K562 (cell line): ENCODE data around the gene NUP62. TPM values are rescaled to one million over a fixed set of nuclear protein-coding genes. Genes with fewer than 3 reads are reported as not detected.

Experiments
- ATAC-seq: fragments of 200-7000 bp; cut with Tn5 transposase; 3 replicates; pipeline ENCODE4 v1.9.1; 2020; ENCODE audit warnings: moderate library complexity
- BruUV-seq: library from RNA; stranded (reverse); fragments of 400-500 nt; replicated peaks from 2 replicates; lab custom pipeline; 2021; lab: Mats Ljungman, UMichigan
- CTCF ChIA-PET: fragments of 300-600 bp; formaldehyde crosslinking; extraction: SDS; loops from one replicate; lab custom pipeline; 2021; ENCODE audit warnings: low intra/inter-chr PET ratio; lab: Yijun Ruan, JAX
- POLR2A ChIA-PET: fragments of 300-600, 350-650 bp; sonication (Branson Sonifier 250); formaldehyde crosslinking; extraction: SDS; loops from one replicate; lab custom pipeline; 2021; ENCODE audit warnings: antibody characterized with exemption, inconsistent platforms; lab: Yijun Ruan, JAX
- DNase-seq, 4 experiments: peaks; one replicate each; pipeline versions ENCODE4 v3.0.0 to v3.0.0-alpha.2; 2011 to 2018; ENCODE audit warnings: low spot score in 3 of 4, mixed read lengths in 3 of 4; ENCODE audit errors: extremely low read depth in 1 of 4
- FAIRE-seq: peaks from 2 replicates; lab custom pipeline; 2011; peaks lifted over from hg19 to GRCh38; lab: Jason Lieb, UNC
- H2AFZ ChIP-seq: 2 replicates; pipeline ENCODE4 v1.6.0; 2011; ENCODE audit warnings: low read depth, low read length, control low read depth, inconsistent platforms
- H3K27ac ChIP-seq: fragments of 200-600 bp; 3 replicates; pipeline ENCODE4 v1.8.0; 2011; ENCODE audit warnings: low read depth, mild to moderate bottlenecking, control low read depth, inconsistent platforms, low read length, moderate library complexity, mixed read lengths; ENCODE audit errors: extremely low read depth
- H3K27me3 ChIP-seq, 2 experiments: fragments of 300-600 bp in 1 of 2; 2 replicates in 1 of 2; 3 replicates in 1 of 2; pipeline versions ENCODE4 v1.6.0 to v1.8.0; 2011; ENCODE audit warnings: inconsistent platforms in 2 of 2, low read length in 2 of 2, mild to moderate bottlenecking in 1 of 2, mixed read lengths in 1 of 2, moderate library complexity in 1 of 2; ENCODE audit not compliant: control insufficient read depth in 2 of 2, insufficient read depth in 2 of 2
- H3K36me3 ChIP-seq: fragments of 300-600 bp; 3 replicates; pipeline ENCODE4 v1.8.0; 2011; ENCODE audit warnings: mild to moderate bottlenecking, low read length, inconsistent platforms; ENCODE audit not compliant: control insufficient read depth, insufficient read depth
- H3K4me1 ChIP-seq, 2 experiments: fragments of 200-600 bp in 1 of 2; replicated peaks in 1 of 2; 2 replicates in 1 of 2; 3 replicates in 1 of 2; pipeline versions ENCODE4 v1.5.1 to v1.8.0; 2011; ENCODE audit warnings: inconsistent platforms in 2 of 2, low read length in 2 of 2, mild to moderate bottlenecking in 1 of 2, mixed read lengths in 1 of 2, moderate library complexity in 1 of 2; ENCODE audit not compliant: control insufficient read depth in 2 of 2, insufficient read depth in 2 of 2
- H3K4me2 ChIP-seq: 2 replicates; pipeline ENCODE4 v1.6.1; 2011; ENCODE audit warnings: low read length, control low read depth, inconsistent platforms, mixed read lengths; ENCODE audit not compliant: insufficient read depth
- H3K4me3 ChIP-seq: fragments of 200-600 bp; sonication (generic), shearing (Covaris generic); 2 replicates; pipeline ENCODE4 v1.5.1; 2016; ENCODE audit warnings: control low read depth, inconsistent platforms
- H3K79me2 ChIP-seq: fragments of 200-600 bp; 3 replicates; pipeline ENCODE4 v1.8.0; 2011; ENCODE audit warnings: low read length, inconsistent platforms; ENCODE audit not compliant: control insufficient read depth, insufficient read depth
- H3K9ac ChIP-seq, 2 experiments: 2 replicates each; pipeline versions ENCODE4 v1.6.0 to v1.6.1; 2011; ENCODE audit warnings: low read depth in 2 of 2, low read length in 2 of 2, control low read depth in 1 of 2, inconsistent platforms in 1 of 2, mild to moderate bottlenecking in 1 of 2, mixed read lengths in 1 of 2; ENCODE audit not compliant: insufficient read depth in 1 of 2
- H3K9me1 ChIP-seq: one replicate; pipeline ENCODE4 v1.6.0; 2011; ENCODE audit warnings: inconsistent platforms, mild to moderate bottlenecking, low read length, moderate library complexity; ENCODE audit not compliant: control insufficient read depth, insufficient read depth
- H3K9me3 ChIP-seq: replicated peaks from 2 replicates; pipeline ENCODE4 v1.5.1; 2011; ENCODE audit warnings: low read depth, low read length, inconsistent platforms; ENCODE audit not compliant: control insufficient read depth, insufficient read depth
- H4K20me1 ChIP-seq: replicated peaks from 2 replicates; pipeline ENCODE4 v1.6.1; 2011; ENCODE audit warnings: low read length, inconsistent platforms, mixed read lengths; ENCODE audit not compliant: control insufficient read depth, insufficient read depth
- DMBX1 ChIP-seq: fragments of 250-450 bp; sonication (Bioruptor Pico); IDR thresholded peaks from 2 replicates; pipeline ENCODE4 v1.8.0; 2022; ENCODE audit warnings: inconsistent platforms, mild to moderate bottlenecking, moderate library complexity, borderline replicate concordance
- E2F8 ChIP-seq: fragments of 450-650 bp; IDR thresholded peaks from 2 replicates; pipeline ENCODE4 v1.7.1; 2018; ENCODE audit warnings: mild to moderate bottlenecking, low read depth; ENCODE audit not compliant: partially characterized antibody
- HNRNPLL ChIP-seq: fragments of 200-400 bp; formaldehyde crosslinking; IDR thresholded peaks from 2 replicates; pipeline ENCODE4 v1.6.1; 2017; ENCODE audit warnings: low read length, low read depth, mild to moderate bottlenecking; ENCODE audit not compliant: poor library complexity, severe bottlenecking
- KLF10 ChIP-seq: fragments of 250-450 bp; sonication (Bioruptor Pico); IDR thresholded peaks from 2 replicates; pipeline ENCODE4 v1.6.1; 2021; ENCODE audit warnings: matching md5 sums
- L3MBTL2 ChIP-seq: fragments of 450-650 bp; IDR thresholded peaks from 2 replicates; pipeline ENCODE4 v1.6.1; 2016; ENCODE audit warnings: mild to moderate bottlenecking, moderate library complexity
- MAX ChIP-seq: sonication (generic); formaldehyde crosslinking; IDR thresholded peaks from 2 replicates; pipeline ENCODE4 v1.9.0; 2022; ENCODE audit warnings: mild to moderate bottlenecking, missing genetic modification reagents
- PTTG1 ChIP-seq: fragments of 450-650 bp; IDR thresholded peaks from 2 replicates; pipeline ENCODE4 v1.6.1; 2016; ENCODE audit warnings: low read depth, mild to moderate bottlenecking, missing genetic modification characterization, missing compliant biosample characterization
- THAP7 ChIP-seq: fragments of 250-450 bp; sonication (Bioruptor Pico); IDR thresholded peaks from 2 replicates; pipeline ENCODE4 v1.5.0; 2021
- WGBS: fragments of 100-300 bp; shearing (Covaris generic); methylation state at CpG from one replicate; pipeline ENCODE4 v1.1.6; 2016; ENCODE audit warnings: low coverage, mixed read lengths; ENCODE audit not compliant: insufficient coverage; ENCODE audit errors: missing lambda C conversion rate; 5-methylcytosine and 5-hydroxymethylcytosine counted together
- in situ Hi-C: fragments of 300-500 bp; cut with MboI; formaldehyde crosslinking; loops from 4 replicates; pipeline ENCODE4 v1.15.0; 2018; ENCODE audit warnings: inconsistent platforms, mixed read lengths
- intact Hi-C: fragments of 100-400 bp; cut with micrococcal nuclease; formaldehyde crosslinking; loops from 2 replicates; pipeline ENCODE4 v1.14.2; 2022
- polyA plus RNA-seq, 8 experiments: library from polyadenylated mRNA; depleted of rRNA in 4 of 8; stranded (reverse) in 5 of 8; unstranded in 3 of 8; fragments of >200 nt; fragmentation: Nextera tagmentation in 2 of 8; fragmentation: Illumina TruSeq in 1 of 8; extraction: Ambion mirVana in 2 of 8; extraction: Trizol in 1 of 8; gene quantifications; 2 replicates each; pipeline versions ENCODE4 v1.2.1 to v1.2.3, GENCODE V29; 2011 to 2014; ENCODE audit warnings: inconsistent platforms in 1 of 8, missing spikeins in 1 of 8
- total RNA-seq, 7 experiments: library from RNA; depleted of rRNA in 6 of 7; stranded (reverse); fragments of >200 nt in 6 of 7; fragmentation: Illumina TruSeq in 2 of 7; extraction: Trizol in 2 of 7; gene quantifications; 2 replicates each; pipeline versions ENCODE4 v1.2.1 to v1.2.3, GENCODE V29; 2011 to 2021; ENCODE audit warnings: low replicate concordance in 1 of 7
- TF ChIP-seq, protein P1 (sequence below): fragments of 250-450 bp; sonication (Bioruptor Pico); IDR thresholded peaks from 2 replicates; pipeline ENCODE4 v1.4.0; 2020
- TF ChIP-seq, protein P2 (sequence below): fragments of 250-450 bp; sonication (Bioruptor Pico); IDR thresholded peaks from 2 replicates; pipeline ENCODE4 v1.8.0; 2022; ENCODE audit warnings: moderate library complexity, mild to moderate bottlenecking, inconsistent platforms

NUP62 gene
- total and polyA plus RNA-seq, 9 of the 15 experiments (the other 6 are each of a cell fraction or from before 2014, with no cell fraction given) = 16.9 to 109 (median 66.0) TPM

GRCh38 chr19:49864890-49865289 lies 64.4 kb downstream of the NUP62 start:
- peaks cover 52% of the 10 kb centered on the region for H3K36me3 ChIP-seq
- intact Hi-C loops = loop anchor here (5.0 kb wide), 3 partner anchors 62 to 188 kb away; partner anchors contain the start of genes AP2A1, ATF5, NUP62 and PRMT1
- H3K4me1 ChIP-seq = peaks cover 30 to 84% of the 10 kb centered on the region in 2 experiments
- H4K20me1 ChIP-seq = peaks cover 19% of the 10 kb centered on the region; the same call in 1 of the 2 replicates
- CTCF ChIA-PET = no interaction called here
- ATAC-seq = no peak
- H3K27me3 ChIP-seq = no peaks in the 10 kb centered on the region
- H3K9me3 ChIP-seq = no peaks in the 10 kb centered on the region
- H3K27ac ChIP-seq = peak overlapping the region; percentile 10; the same call in 1 of the 3 replicates
- H3K79me2 ChIP-seq = peaks cover 39% of the 10 kb centered on the region
- POLR2A ChIA-PET = interaction anchor here (0.6 to 2.2 kb wide), 13 partner anchors 11 to 188 kb away, joined by 3 to 18 read pairs (median 5); partner anchors contain the start of genes AKT1S1, FUZ, NUP62 and PTOV1
- peak overlapping the region; percentile 98 for H3K4me2 ChIP-seq
- in situ Hi-C loops = no loop called here
- DNase-seq = no peak
- peak; percentile 6 for FAIRE-seq
- peak overlapping the region; percentile 98; the same call in 1 of the 2 replicates for H3K4me3 ChIP-seq
- H3K9ac ChIP-seq = peak overlapping the region; percentile 5 to 89; a peak in 2 of 4 replicates
- peaks cover 4% of the 10 kb centered on the region for H3K9me1 ChIP-seq
- WGBS = 60% methylated on average over 13 of the region's 13 CpGs
- H2AFZ ChIP-seq = no peak overlapping the region
- BruUV-seq = no TSS peak
- TF ChIP-seq HNRNPLL = no peak
- TF ChIP-seq E2F8 = no peak
- TF ChIP-seq MAX = 0 out of 2 replicates have a peak, but pooled peaks have one; percentile 15
- TF ChIP-seq, protein P1, sequence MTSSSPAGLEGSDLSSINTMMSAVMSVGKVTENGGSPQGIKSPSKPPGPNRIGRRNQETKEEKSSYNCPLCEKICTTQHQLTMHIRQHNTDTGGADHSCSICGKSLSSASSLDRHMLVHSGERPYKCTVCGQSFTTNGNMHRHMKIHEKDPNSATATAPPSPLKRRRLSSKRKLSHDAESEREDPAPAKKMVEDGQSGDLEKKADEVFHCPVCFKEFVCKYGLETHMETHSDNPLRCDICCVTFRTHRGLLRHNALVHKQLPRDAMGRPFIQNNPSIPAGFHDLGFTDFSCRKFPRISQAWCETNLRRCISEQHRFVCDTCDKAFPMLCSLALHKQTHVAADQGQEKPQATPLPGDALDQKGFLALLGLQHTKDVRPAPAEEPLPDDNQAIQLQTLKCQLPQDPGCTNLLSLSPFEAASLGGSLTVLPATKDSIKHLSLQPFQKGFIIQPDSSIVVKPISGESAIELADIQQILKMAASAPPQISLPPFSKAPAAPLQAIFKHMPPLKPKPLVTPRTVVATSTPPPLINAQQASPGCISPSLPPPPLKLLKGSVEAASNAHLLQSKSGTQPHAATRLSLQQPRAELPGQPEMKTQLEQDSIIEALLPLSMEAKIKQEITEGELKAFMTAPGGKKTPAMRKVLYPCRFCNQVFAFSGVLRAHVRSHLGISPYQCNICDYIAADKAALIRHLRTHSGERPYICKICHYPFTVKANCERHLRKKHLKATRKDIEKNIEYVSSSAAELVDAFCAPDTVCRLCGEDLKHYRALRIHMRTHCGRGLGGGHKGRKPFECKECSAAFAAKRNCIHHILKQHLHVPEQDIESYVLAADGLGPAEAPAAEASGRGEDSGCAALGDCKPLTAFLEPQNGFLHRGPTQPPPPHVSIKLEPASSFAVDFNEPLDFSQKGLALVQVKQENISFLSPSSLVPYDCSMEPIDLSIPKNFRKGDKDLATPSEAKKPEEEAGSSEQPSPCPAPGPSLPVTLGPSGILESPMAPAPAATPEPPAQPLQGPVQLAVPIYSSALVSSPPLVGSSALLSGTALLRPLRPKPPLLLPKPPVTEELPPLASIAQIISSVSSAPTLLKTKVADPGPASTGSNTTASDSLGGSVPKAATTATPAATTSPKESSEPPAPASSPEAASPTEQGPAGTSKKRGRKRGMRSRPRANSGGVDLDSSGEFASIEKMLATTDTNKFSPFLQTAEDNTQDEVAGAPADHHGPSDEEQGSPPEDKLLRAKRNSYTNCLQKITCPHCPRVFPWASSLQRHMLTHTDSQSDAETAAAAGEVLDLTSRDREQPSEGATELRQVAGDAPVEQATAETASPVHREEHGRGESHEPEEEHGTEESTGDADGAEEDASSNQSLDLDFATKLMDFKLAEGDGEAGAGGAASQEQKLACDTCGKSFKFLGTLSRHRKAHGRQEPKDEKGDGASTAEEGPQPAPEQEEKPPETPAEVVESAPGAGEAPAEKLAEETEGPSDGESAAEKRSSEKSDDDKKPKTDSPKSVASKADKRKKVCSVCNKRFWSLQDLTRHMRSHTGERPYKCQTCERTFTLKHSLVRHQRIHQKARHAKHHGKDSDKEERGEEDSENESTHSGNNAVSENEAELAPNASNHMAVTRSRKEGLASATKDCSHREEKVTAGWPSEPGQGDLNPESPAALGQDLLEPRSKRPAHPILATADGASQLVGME (CRISPR knock-in tag) = no peak
- no peak for TF ChIP-seq L3MBTL2
- TF ChIP-seq KLF10 (CRISPR knock-in tag) = no peak
- TF ChIP-seq PTTG1 (tag) = no peak
- TF ChIP-seq, protein P2, sequence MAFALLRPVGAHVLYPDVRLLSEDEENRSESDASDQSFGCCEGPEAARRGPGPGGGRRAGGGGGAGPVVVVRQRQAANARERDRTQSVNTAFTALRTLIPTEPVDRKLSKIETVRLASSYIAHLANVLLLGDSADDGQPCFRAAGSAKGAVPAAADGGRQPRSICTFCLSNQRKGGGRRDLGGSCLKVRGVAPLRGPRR (CRISPR knock-in tag) = no peak
- TF ChIP-seq DMBX1 (CRISPR knock-in tag) = no peak
- TF ChIP-seq THAP7 = 0 out of 2 replicates have a peak, but pooled peaks have one; percentile 45
